ENCODE results near the gene ZDHHC4. TPM values are rescaled to one million over a fixed set of nuclear protein-coding genes. Genes with fewer than 3 reads are reported as not detected.

The ZDHHC4 gene
- total RNA-seq, 1 donor from 2014 or later = 63.5 TPM

- Mint-ChIP-seq H3K9me3 (ENCODE audit: unreplicated experiment) (no peaks in the 10 kb centered on the region), H3K4me3 (ENCODE audit: unreplicated experiment) (no peak within 1 kb of the TSS), H3K27ac (ENCODE audit: unreplicated experiment) (no peak within 1 kb of the TSS), H3K27me3 (ENCODE audit: unreplicated experiment) (peaks cover 4% of the 10 kb centered on the region), H3K36me3 (ENCODE audit: unreplicated experiment) (no peaks in the 10 kb centered on the region), H3K4me1 (ENCODE audit: unreplicated experiment) (no peaks in the 10 kb centered on the region)
- no peak for DNase-seq (ENCODE audit: extremely low spot score, unreplicated experiment)
- no peak for TF ChIP-seq CTCF (IDR thresholded peaks at IDR 0.05)
These were observed 26.2 kb upstream of the ZDHHC4 start, which contains the start of gene GRID2IP for GRCh38 chr7:6551016-6551511. GRID2IP (minus strand) TSS chr7:6551461; CDS start chr7:6551436, 25 bp downstream.

GRCh38 chr7:6553448-6554044 is 23.7 kb upstream of the ZDHHC4 start:
- H3K27ac Mint-ChIP-seq (ENCODE audit: unreplicated experiment) = no peak overlapping the region
- H3K27me3 Mint-ChIP-seq (ENCODE audit: unreplicated experiment) = peaks cover 2% of the 10 kb centered on the region
- no peak overlapping the region for H3K4me3 Mint-ChIP-seq (ENCODE audit: unreplicated experiment)
- TF ChIP-seq CTCF (IDR thresholded peaks at IDR 0.05) = no peak
- H3K9me3 Mint-ChIP-seq (ENCODE audit: unreplicated experiment) = no peaks in the 10 kb centered on the region
- no peaks in the 10 kb centered on the region for H3K4me1 Mint-ChIP-seq (ENCODE audit: unreplicated experiment)
- no peak for DNase-seq (ENCODE audit: extremely low spot score, unreplicated experiment)
- no peaks in the 10 kb centered on the region for H3K36me3 Mint-ChIP-seq (ENCODE audit: unreplicated experiment)

- no peak for TF ChIP-seq CTCF (IDR thresholded peaks at IDR 0.05)
- Mint-ChIP-seq H3K4me3 (ENCODE audit: unreplicated experiment) (no peak overlapping the region), H3K27ac (ENCODE audit: unreplicated experiment) (no peak overlapping the region), H3K36me3 (ENCODE audit: unreplicated experiment) (no peaks in the 10 kb centered on the region), H3K4me1 (ENCODE audit: unreplicated experiment) (no peaks in the 10 kb centered on the region), H3K9me3 (ENCODE audit: unreplicated experiment) (no peaks in the 10 kb centered on the region), H3K27me3 (ENCODE audit: unreplicated experiment) (peaks cover 5% of the 10 kb centered on the region)
- DNase-seq (ENCODE audit: extremely low spot score, unreplicated experiment) = no peak
These were observed 22.4 kb upstream of the ZDHHC4 start for GRCh38 chr7:6554848-6555247.

GRCh38 chr7:6556196-6556595 is 21.1 kb upstream of the ZDHHC4 start:
- Mint-ChIP-seq H3K9me3 (ENCODE audit: unreplicated experiment) (no peaks in the 10 kb centered on the region), H3K4me1 (ENCODE audit: unreplicated experiment) (no peaks in the 10 kb centered on the region), H3K4me3 (ENCODE audit: unreplicated experiment) (no peak overlapping the region), H3K27me3 (ENCODE audit: unreplicated experiment) (peaks cover 8% of the 10 kb centered on the region), H3K36me3 (ENCODE audit: unreplicated experiment) (no peaks in the 10 kb centered on the region), H3K27ac (ENCODE audit: unreplicated experiment) (no peak overlapping the region)
- TF ChIP-seq CTCF (IDR thresholded peaks at IDR 0.05) = no peak
- no peak for DNase-seq (ENCODE audit: extremely low spot score, unreplicated experiment)

- peaks cover 8% of the 10 kb centered on the region for H3K27me3 Mint-ChIP-seq (ENCODE audit: unreplicated experiment)
- DNase-seq (ENCODE audit: extremely low spot score, unreplicated experiment) = no peak
- no peak overlapping the region for H3K27ac Mint-ChIP-seq (ENCODE audit: unreplicated experiment)
- H3K4me3 Mint-ChIP-seq (ENCODE audit: unreplicated experiment) = no peak overlapping the region
- no peaks in the 10 kb centered on the region for H3K4me1 Mint-ChIP-seq (ENCODE audit: unreplicated experiment)
- peak; percentile 40 for TF ChIP-seq CTCF (IDR thresholded peaks at IDR 0.05)
- H3K9me3 Mint-ChIP-seq (ENCODE audit: unreplicated experiment) = no peaks in the 10 kb centered on the region
- no peaks in the 10 kb centered on the region for H3K36me3 Mint-ChIP-seq (ENCODE audit: unreplicated experiment)
These were observed 18.4 kb upstream of the ZDHHC4 start for GRCh38 chr7:6558837-6559236.
